AG10803 (cell line): ENCODE results near the gene CCDC183.
A peak's percentile ranks its signal among the peaks of the same experiment; 100 is the strongest.

ENCODE experiments used
- DNase-seq: peaks from one replicate; pipeline ENCODE4 v3.0.0; 2010; ENCODE audit warnings: low read depth
- H3K4me3 ChIP-seq: 2 replicates; pipeline ENCODE4 v1.5.1; 2011; ENCODE audit warnings: mild to moderate bottlenecking, low read length, control low read depth
- CTCF ChIP-seq: conservative IDR thresholded peaks from 2 replicates; pipeline ENCODE4 v1.5.1; 2011; ENCODE audit warnings: mild to moderate bottlenecking, low read length, control low read depth, inconsistent platforms

The CCDC183 gene

DNA sequence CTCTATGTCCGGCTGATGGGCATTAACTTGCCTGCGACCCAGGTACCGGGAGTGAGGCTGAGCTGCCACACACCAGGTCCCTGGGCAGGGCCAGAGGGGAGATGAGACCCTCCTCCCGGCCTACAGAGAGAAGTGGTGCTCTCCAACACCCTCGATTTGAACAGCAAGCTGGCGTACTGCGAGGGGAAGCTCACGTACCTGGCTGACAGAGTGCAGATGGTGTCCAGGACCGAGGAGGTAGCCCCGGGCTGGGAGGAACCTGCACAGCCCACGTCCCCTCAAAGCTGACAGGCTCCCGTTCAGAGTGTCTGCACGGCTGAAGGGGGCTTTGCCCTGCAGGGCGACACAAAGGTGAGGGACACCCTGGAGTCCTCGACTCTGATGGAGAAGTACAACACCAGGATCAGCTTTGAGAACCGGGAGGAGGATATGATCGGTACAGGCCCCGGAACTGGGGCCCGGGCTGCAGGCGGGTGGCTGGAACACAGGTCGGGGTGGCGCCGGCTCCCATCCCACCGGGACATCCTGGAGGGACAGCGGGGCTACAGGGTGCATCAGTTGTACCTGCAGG is 10.6 kb downstream of the CCDC183 start:
- TF ChIP-seq CTCF = no peak
- H3K4me3 ChIP-seq = peak overlapping the region; percentile 76
- no peak for DNase-seq

DNA sequence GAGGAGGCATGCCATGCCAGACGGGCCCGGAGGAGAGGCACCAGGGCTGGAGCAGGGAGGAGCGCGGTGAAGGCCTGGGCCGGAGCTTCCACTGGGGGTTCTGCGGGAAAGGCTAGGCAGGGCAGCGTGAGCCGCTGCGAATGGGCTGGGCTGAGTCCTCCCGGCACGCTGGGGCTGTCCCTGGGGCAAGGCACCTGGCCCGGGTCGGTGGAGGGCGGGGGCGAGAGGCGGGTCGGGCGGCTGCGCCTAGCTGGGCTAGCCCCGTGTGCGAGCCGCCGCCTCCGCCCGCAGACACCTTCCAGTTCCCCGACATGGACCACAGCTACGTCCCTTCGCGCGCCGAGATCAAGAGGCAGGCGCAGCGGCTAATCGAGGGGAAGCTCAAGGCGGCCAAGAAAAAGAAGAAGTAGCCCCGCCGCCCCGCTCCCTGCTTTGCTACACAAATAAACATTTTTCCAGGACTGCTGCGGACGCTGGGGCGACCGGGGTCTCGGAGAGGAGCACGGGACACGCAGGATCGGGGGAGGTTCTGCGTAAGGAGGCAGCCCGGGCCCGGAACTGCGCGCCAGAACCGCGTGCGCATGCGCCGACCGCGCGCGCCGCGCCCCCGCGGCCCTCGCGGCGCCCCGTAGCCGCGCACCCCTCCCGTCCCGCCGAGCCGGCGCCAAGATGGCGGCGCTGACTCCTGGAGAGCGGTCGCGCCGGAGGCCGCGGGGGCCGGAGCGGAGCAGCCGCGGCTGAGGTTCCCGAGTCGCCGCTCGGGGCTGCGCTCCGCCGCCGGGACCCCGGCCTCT is 11.3 kb downstream of the CCDC183 start, which contains the start of gene RABL6:
TSS of gene RABL6 (plus strand) at position 668 of the 794 bp plus-strand sequence. CDS start 249 bp downstream, outside the sequence.
- no peak for TF ChIP-seq CTCF
- H3K4me3 ChIP-seq = peak within 1 kb of the TSS; percentile 76
- peak; percentile 56 for DNase-seq

GRCh38 chr9:136808075-136808805 is 12.1 kb downstream of the CCDC183 start:
- H3K4me3 ChIP-seq = peak overlapping the region; percentile 76
- no peak for TF ChIP-seq CTCF
- no peak for DNase-seq

DNA sequence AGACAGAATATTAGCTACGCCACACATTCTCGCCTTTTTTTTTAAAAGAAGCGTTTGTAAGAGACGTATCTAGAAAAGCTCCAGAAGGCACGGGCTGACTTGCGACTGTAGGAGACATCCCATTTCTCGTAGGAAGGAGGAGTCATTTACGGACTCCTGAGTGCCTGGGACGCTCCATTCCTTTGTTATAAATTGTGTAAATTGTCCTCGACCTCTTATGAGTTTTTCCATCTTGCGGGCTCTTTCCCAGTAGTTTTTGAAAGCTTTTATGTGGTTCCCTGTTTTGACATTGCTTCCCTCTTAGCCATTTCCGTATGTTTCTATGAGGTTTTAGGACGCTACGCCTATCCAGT is 12.6 kb downstream of the CCDC183 start:
- peak overlapping the region; percentile 76 for H3K4me3 ChIP-seq
- peak; percentile 53 for DNase-seq
- TF ChIP-seq CTCF = no peak

GRCh38 chr9:136814725-136815421 is 18.7 kb downstream of the CCDC183 start:
- DNase-seq = no peak
- H3K4me3 ChIP-seq = no peak overlapping the region
- no peak for TF ChIP-seq CTCF

DNA sequence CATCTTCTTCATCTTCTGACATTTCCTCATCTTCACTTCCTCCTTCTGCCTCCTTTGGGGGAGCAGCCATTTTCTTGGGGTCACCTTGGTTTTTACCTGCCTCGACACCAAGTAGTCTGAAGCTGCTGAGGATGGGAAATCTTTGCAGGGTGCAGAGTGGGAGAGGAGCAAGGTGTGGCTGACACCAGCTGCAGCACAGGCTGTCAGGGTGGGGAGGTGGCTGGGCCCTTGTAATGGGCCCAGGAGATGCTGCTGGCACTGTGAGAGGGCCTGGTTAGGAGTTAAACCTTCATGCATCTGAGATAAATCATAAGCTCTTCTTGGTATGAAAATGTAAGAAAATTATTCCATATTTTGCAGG is 19.3 kb downstream of the CCDC183 start:
- no peak for TF ChIP-seq CTCF
- no peak for DNase-seq
- no peak overlapping the region for H3K4me3 ChIP-seq
